ENCODE measurements around the gene SELL.
"Not testable (repeated sequence)": the region's sequence is repeated elsewhere in the genome, so short reads cannot be mapped to it uniquely, and the experiment has no call there.

The SELL gene

DNA sequence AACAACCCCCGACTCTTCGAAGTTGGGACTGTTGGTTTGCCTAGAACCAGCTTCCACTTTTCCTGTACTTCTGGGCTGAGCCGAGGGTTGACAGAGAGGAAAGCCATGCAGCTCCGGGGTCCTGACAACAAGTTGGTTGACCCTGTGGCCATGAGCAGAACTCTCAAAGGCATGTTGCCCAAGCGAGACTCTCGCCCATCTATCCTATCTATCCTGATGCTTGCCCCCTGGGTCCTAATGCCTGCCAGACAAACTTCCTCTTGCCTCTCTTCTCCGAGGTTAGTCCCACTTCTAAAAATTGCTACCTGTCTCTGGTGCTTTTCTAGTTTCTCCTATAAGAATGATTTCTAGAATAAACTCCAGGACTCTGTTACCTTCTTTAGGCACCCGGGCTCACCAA is 48.7 kb downstream of the SELL start:
- DNase-seq = not testable (repeated sequence)

GRCh38 chr1:169661066-169661465 is 50.4 kb downstream of the SELL start:
- DNase-seq = not testable (repeated sequence)

DNA sequence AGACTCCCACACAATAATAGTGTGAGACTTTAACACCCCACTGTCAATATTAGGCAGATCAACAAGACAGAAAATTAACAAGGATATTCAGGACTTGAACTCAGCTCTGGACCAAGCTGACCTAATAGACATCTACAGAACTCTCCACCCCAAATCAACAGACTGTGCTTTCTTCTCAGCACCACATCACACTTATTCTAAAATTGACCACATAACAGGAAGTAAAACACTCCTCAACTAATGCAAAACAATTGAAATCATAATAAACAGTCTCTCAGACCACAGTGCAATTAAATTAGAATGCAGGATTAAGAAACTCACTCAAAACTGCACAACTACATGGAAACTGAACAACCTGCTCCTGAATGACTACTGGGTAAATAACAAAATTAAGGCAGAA is 52.6 kb downstream of the SELL start:
- not testable (repeated sequence) for DNase-seq

GRCh38 chr1:169653873-169654272 is 57.5 kb downstream of the SELL start:
- DNase-seq = no peak

DNA sequence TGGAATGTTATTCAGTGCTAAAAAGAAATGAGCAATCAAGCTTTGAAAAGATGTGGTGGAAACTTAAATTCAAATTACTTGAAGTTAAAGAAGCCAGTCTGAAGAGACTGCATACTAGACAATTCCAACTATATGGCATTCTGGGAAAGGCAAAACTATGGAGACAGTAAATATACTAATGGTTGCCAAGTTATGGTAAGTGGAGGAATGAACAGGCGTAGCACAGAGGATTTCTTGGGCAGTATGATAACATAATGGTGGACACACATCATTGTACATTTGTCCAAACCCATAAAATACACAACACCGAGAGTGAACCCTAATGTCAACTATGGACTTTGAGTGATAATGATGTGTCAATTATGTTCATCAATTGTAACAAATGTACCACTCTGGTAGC is 60.4 kb downstream of the SELL start:
- DNase-seq = no peak

GRCh38 chr1:169650551-169650950 is 60.9 kb downstream of the SELL start:
- DNase-seq = no peak

DNA sequence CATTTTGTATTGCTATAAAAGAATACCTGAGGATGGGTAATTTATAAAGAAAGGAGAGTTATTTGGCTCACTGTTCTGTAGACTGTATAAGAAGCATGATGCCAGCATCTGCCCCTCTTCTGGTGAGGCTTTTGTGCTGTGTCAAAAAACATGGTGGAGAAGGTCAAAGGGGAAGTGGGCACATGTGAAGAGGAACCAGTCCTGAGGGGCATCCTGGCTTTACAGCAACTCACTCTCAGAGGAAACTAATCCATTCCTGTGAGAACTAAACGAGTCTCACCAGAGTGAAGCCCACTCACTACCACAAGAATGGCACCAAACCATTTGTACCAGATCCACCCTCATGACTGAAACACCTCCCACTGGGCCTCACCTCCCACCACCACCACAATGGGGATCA is 62.7 kb downstream of the SELL start:
- DNase-seq = no peak

DNA sequence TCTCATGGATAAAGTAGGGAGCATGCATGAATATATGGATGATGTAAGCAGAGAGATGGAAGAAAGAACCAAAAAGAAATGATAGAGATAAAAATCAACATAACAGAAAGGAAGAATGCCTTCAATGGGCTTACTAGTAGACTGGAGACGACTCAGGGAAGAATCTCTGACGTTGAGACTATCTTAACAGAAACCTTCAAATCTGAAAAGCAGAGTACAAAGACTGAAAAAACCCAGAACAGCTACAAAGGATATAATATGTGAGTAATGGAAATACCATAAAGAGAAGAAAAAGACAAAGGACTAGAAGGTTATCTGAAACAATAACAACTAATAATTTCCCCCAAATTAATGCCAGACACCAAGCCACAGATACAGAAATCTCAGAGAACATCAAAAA is 63.2 kb downstream of the SELL start:
- no peak for DNase-seq

DNA sequence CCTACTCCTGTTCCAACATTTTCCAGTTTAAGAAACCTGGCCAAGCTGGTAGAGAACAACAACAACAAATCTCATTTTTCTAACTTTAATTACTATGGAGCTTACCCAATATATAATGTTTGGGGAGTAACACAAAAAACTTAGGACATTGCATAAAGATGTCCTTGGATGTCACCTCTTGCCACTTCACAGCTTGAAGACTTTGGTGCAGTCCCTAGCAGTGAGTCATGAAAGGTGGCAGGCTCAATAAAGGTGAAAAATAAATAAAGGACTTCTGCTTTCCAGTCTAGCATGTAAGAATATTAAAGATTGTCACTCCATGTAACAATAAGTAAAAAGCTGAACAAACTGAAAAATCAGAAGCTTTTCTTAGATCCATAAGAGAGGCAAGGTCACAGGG is 63.9 kb downstream of the SELL start:
- DNase-seq = no peak

- DNase-seq = no peak
Observed at GRCh38 chr1:169644297-169644696, 67.1 kb downstream of the SELL start.
